Hepatocyte (in vitro differentiated cells): Measurements from ENCODE around the gene MYZAP. TPM values are rescaled to one million over a fixed set of nuclear protein-coding genes. Genes with fewer than 3 reads are reported as not detected.

ENCODE experiments used
- DNase-seq: peaks from one replicate; pipeline ENCODE4 v3.0.0-alpha.2; 2016; ENCODE audit warnings: low spot score
- H2AFZ ChIP-seq: fragments of 200-600 bp; sonication (generic); 2 replicates; pipeline ENCODE4 v1.6.0; 2016; ENCODE audit warnings: antibody characterized with exemption, mild to moderate bottlenecking
- H3K27ac ChIP-seq: fragments of 200-600 bp; sonication (generic); 2 replicates; pipeline ENCODE4 v1.5.1; 2016; ENCODE audit warnings: mild to moderate bottlenecking
- H3K27me3 ChIP-seq: fragments of 200-600 bp; sonication (generic); 2 replicates; pipeline ENCODE4 v1.6.1; 2016
- H3K36me3 ChIP-seq: fragments of 200-600 bp; sonication (generic); replicated peaks from 2 replicates; pipeline ENCODE4 v1.5.1; 2016; ENCODE audit warnings: low read depth; ENCODE audit not compliant: insufficient read depth
- H3K4me1 ChIP-seq: fragments of 200-600 bp; sonication (generic); 2 replicates; pipeline ENCODE4 v1.5.1; 2016; ENCODE audit warnings: mild to moderate bottlenecking, moderate library complexity; ENCODE audit not compliant: insufficient read depth
- H3K4me2 ChIP-seq: fragments of 200-600 bp; sonication (generic); 2 replicates; pipeline ENCODE4 v1.6.0; 2016
- H3K4me3 ChIP-seq: fragments of 200-600 bp; sonication (generic); 2 replicates; pipeline ENCODE4 v1.5.1; 2016; ENCODE audit warnings: mild to moderate bottlenecking
- H3K79me2 ChIP-seq: fragments of 200-600 bp; sonication (generic); 2 replicates; pipeline ENCODE4 v1.6.0; 2017; ENCODE audit warnings: mild to moderate bottlenecking
- H3K9me2 ChIP-seq: fragments of 200-600 bp; sonication (generic); replicated peaks from 2 replicates; pipeline ENCODE4 v1.6.0; 2017; ENCODE audit warnings: mild to moderate bottlenecking; ENCODE audit not compliant: insufficient read depth
- H3K9me3 ChIP-seq: fragments of 200-600 bp; sonication (generic); 2 replicates; pipeline ENCODE4 v1.5.1; 2016; ENCODE audit warnings: low read depth, mild to moderate bottlenecking
- H4K20me1 ChIP-seq: fragments of 200-600 bp; sonication (generic); 2 replicates; pipeline ENCODE4 v1.6.0; 2016; ENCODE audit warnings: mild to moderate bottlenecking; ENCODE audit not compliant: insufficient read depth, poor library complexity, severe bottlenecking
- EZH2 ChIP-seq: fragments of 200-600 bp; sonication (generic); IDR thresholded peaks from 2 replicates; pipeline ENCODE4 v1.6.1; 2016; ENCODE audit warnings: antibody characterized with exemption, mild to moderate bottlenecking, borderline replicate concordance
- EZH2phosphoT487 ChIP-seq: fragments of 200-600 bp; sonication (generic); IDR thresholded peaks from one replicate; pipeline ENCODE4 v1.6.1; 2018; ENCODE audit warnings: antibody characterized with exemption, mild to moderate bottlenecking, low read depth, moderate library complexity; ENCODE audit not compliant: unreplicated experiment, severe bottlenecking
- WGBS: methylation state at CpG from one replicate; pipeline ENCODE4 v1.1.6; 2016; ENCODE audit warnings: low lambda C conversion rate; ENCODE audit errors: missing lambda C conversion rate; 5-methylcytosine and 5-hydroxymethylcytosine counted together
- polyA plus RNA-seq: library from polyadenylated mRNA; unstranded; fragments of >200 nt; fragmentation: Nextera tagmentation; extraction: Ambion mirVana; gene quantifications from 2 replicates; pipeline ENCODE4 v1.2.1, GENCODE V29; 2016
- total RNA-seq: library from RNA; depleted of rRNA; stranded (reverse); fragments of >200 nt; gene quantifications from 2 replicates; pipeline ENCODE4 v1.2.3, GENCODE V29; 2014
- TF ChIP-seq, protein P1 (sequence below): fragments of 200-600 bp; sonication (generic); IDR thresholded peaks from 2 replicates; pipeline ENCODE4 v1.5.1; 2016; ENCODE audit warnings: antibody characterized with exemption, mild to moderate bottlenecking; ENCODE audit not compliant: poor library complexity

Gene MYZAP
- total and polyA plus RNA-seq, 2 experiments from 2014 or later = 12.0 to 15.5 TPM

- no peaks in the 10 kb centered on the region for H4K20me1 ChIP-seq
- H3K9me3 ChIP-seq = no peaks in the 10 kb centered on the region
- H3K27ac ChIP-seq = no peak overlapping the region
- no peaks in the 10 kb centered on the region for H3K79me2 ChIP-seq
- no peaks in the 10 kb centered on the region for H3K36me3 ChIP-seq
- no peaks in the 10 kb centered on the region for H3K9me2 ChIP-seq
- H3K4me3 ChIP-seq = no peak overlapping the region
- WGBS = 100% methylated on average over 1 of the region's 1 CpG
- H3K4me2 ChIP-seq = no peak overlapping the region
- DNase-seq = no peak
- H3K4me1 ChIP-seq = peaks cover 3% of the 10 kb centered on the region
- H3K27me3 ChIP-seq = no peaks in the 10 kb centered on the region
- TF ChIP-seq EZH2phosphoT487 (no peak), EZH2 (no peak)
- TF ChIP-seq, protein P1, sequence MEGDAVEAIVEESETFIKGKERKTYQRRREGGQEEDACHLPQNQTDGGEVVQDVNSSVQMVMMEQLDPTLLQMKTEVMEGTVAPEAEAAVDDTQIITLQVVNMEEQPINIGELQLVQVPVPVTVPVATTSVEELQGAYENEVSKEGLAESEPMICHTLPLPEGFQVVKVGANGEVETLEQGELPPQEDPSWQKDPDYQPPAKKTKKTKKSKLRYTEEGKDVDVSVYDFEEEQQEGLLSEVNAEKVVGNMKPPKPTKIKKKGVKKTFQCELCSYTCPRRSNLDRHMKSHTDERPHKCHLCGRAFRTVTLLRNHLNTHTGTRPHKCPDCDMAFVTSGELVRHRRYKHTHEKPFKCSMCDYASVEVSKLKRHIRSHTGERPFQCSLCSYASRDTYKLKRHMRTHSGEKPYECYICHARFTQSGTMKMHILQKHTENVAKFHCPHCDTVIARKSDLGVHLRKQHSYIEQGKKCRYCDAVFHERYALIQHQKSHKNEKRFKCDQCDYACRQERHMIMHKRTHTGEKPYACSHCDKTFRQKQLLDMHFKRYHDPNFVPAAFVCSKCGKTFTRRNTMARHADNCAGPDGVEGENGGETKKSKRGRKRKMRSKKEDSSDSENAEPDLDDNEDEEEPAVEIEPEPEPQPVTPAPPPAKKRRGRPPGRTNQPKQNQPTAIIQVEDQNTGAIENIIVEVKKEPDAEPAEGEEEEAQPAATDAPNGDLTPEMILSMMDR = no peak
- H2AFZ ChIP-seq = no peak overlapping the region
These were observed 64.1 kb downstream of the MYZAP start for GRCh38 chr15:57655809-57656208.

- peaks cover 4% of the 10 kb centered on the region for H3K4me1 ChIP-seq
- no peak overlapping the region for H2AFZ ChIP-seq
- TF ChIP-seq EZH2phosphoT487 = no peak
- TF ChIP-seq EZH2 = no peak
- TF ChIP-seq, protein P1 = no peak
- no peaks in the 10 kb centered on the region for H4K20me1 ChIP-seq
- no peak overlapping the region for H3K4me2 ChIP-seq
- H3K4me3 ChIP-seq = no peak overlapping the region
- no peaks in the 10 kb centered on the region for H3K9me2 ChIP-seq
- H3K27me3 ChIP-seq = no peaks in the 10 kb centered on the region
- WGBS = 90% methylated on average over 3 of the region's 3 CpGs
- H3K36me3 ChIP-seq = no peaks in the 10 kb centered on the region
- H3K9me3 ChIP-seq = no peaks in the 10 kb centered on the region
- H3K79me2 ChIP-seq = no peaks in the 10 kb centered on the region
- DNase-seq = no peak
- H3K27ac ChIP-seq = no peak overlapping the region
These were observed 64.7 kb downstream of the MYZAP start for GRCh38 chr15:57656434-57656833.

GRCh38 chr15:57657619-57658018 lies 65.9 kb downstream of the MYZAP start:
- no peak overlapping the region for H3K27ac ChIP-seq
- no peaks in the 10 kb centered on the region for H3K79me2 ChIP-seq
- no peak for DNase-seq
- no peaks in the 10 kb centered on the region for H3K36me3 ChIP-seq
- TF ChIP-seq, protein P1 = no peak
- TF ChIP-seq EZH2 = no peak
- no peak for TF ChIP-seq EZH2phosphoT487
- no peak overlapping the region for H2AFZ ChIP-seq
- WGBS = 67% methylated on average over 1 of the region's 1 CpG
- H3K9me3 ChIP-seq = no peaks in the 10 kb centered on the region
- H3K4me3 ChIP-seq = no peak overlapping the region
- no peaks in the 10 kb centered on the region for H4K20me1 ChIP-seq
- peaks cover 13% of the 10 kb centered on the region for H3K4me1 ChIP-seq
- H3K4me2 ChIP-seq = no peak overlapping the region
- H3K9me2 ChIP-seq = no peaks in the 10 kb centered on the region
- H3K27me3 ChIP-seq = no peaks in the 10 kb centered on the region
